ENCODE measurements around the gene LGALSL. TPM values are rescaled to one million over a fixed set of nuclear protein-coding genes. Genes with fewer than 3 reads are reported as not detected.
A peak's percentile ranks its signal among the peaks of the same experiment; 100 is the strongest.

The LGALSL gene
- total RNA-seq, 1 experiment from 2014 or later = 7.4 TPM

DNA sequence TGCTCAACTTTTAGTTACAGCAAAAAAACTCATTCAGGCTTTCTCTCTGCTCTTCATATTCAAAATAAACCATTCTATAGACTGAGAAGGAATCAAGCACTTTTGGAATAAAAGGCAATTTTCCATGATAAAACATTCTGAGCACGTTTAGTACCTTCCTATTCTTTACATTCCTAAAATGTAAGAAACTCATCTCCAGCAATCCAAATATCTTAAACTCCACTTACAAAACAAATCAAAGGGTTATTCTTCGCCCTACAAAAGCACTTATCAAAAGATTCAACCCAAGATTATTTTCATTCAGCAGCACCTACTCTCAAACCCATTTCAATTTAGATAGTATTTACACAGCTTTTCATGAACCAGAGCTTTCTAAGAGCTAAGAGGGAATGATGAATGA, 2.9 kb upstream of the LGALSL start:
- no peaks in the 10 kb centered on the region for H3K9me3 ChIP-seq (ENCODE audit: low read depth, low read length, poor library complexity, severe bottlenecking)
- H3K36me3 ChIP-seq (ENCODE audit: insufficient read depth, low read length, poor library complexity, severe bottlenecking) = no peaks in the 10 kb centered on the region
- no TSS peak for BruUV-seq (replicated peaks)
- ChIA-PET CTCF (no interaction called here), POLR2A (ENCODE audit: low non-redundant PET) (no interaction called here)
- intact Hi-C loops (cut with micrococcal nuclease; ENCODE audit: unreplicated experiment) = no loop called here
- no peaks in the 10 kb centered on the region for H3K27me3 ChIP-seq (replicated peaks; ENCODE audit: insufficient read depth, low read depth, low read length, poor library complexity)
- peaks cover 12% of the 10 kb centered on the region for H3K4me1 ChIP-seq (ENCODE audit: insufficient read depth, low read length, poor library complexity, severe bottlenecking)
- DNase-seq (ENCODE audit: low spot score) = no peak
- TF ChIP-seq, protein P1, sequence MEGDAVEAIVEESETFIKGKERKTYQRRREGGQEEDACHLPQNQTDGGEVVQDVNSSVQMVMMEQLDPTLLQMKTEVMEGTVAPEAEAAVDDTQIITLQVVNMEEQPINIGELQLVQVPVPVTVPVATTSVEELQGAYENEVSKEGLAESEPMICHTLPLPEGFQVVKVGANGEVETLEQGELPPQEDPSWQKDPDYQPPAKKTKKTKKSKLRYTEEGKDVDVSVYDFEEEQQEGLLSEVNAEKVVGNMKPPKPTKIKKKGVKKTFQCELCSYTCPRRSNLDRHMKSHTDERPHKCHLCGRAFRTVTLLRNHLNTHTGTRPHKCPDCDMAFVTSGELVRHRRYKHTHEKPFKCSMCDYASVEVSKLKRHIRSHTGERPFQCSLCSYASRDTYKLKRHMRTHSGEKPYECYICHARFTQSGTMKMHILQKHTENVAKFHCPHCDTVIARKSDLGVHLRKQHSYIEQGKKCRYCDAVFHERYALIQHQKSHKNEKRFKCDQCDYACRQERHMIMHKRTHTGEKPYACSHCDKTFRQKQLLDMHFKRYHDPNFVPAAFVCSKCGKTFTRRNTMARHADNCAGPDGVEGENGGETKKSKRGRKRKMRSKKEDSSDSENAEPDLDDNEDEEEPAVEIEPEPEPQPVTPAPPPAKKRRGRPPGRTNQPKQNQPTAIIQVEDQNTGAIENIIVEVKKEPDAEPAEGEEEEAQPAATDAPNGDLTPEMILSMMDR (conservative IDR thresholded peaks at IDR 0.05; ENCODE audit: low read depth, low read length) = no peak
- no peak for TF ChIP-seq EZH2 (IDR thresholded peaks at IDR 0.05; ENCODE audit: borderline replicate concordance, low read depth, low read length, poor library complexity, severe bottlenecking)
- H3K4me3 ChIP-seq (ENCODE audit: low read depth, low read length, poor library complexity, severe bottlenecking) = no peak overlapping the region
- H3K27ac ChIP-seq (ENCODE audit: low read depth, low read length, poor library complexity, severe bottlenecking) = no peak overlapping the region

- H3K4me3 ChIP-seq (ENCODE audit: low read depth, low read length, poor library complexity, severe bottlenecking) = peak overlapping the region; percentile 76
- DNase-seq (ENCODE audit: low spot score) = peak; percentile 65
- intact Hi-C loops (cut with micrococcal nuclease; ENCODE audit: unreplicated experiment) = no loop called here
- ChIA-PET CTCF (interaction anchor here (0.7 kb wide), 1 partner anchor 124 kb away, joined by 5 read pairs; no protein-coding TSS in a partner anchor), POLR2A (ENCODE audit: low non-redundant PET) (interaction anchor here (0.6 kb wide), 1 partner anchor 1620 kb away, joined by 7 read pairs; no protein-coding TSS in a partner anchor)
- TF ChIP-seq, protein P1 (conservative IDR thresholded peaks at IDR 0.05; ENCODE audit: low read depth, low read length) = no peak
- no peak for TF ChIP-seq EZH2 (IDR thresholded peaks at IDR 0.05; ENCODE audit: borderline replicate concordance, low read depth, low read length, poor library complexity, severe bottlenecking)
- H3K36me3 ChIP-seq (ENCODE audit: insufficient read depth, low read length, poor library complexity, severe bottlenecking) = no peaks in the 10 kb centered on the region
- no peaks in the 10 kb centered on the region for H3K27me3 ChIP-seq (replicated peaks; ENCODE audit: insufficient read depth, low read depth, low read length, poor library complexity)
- no peaks in the 10 kb centered on the region for H3K9me3 ChIP-seq (ENCODE audit: low read depth, low read length, poor library complexity, severe bottlenecking)
- peak overlapping the region; percentile 67 for H3K27ac ChIP-seq (ENCODE audit: low read depth, low read length, poor library complexity, severe bottlenecking)
- BruUV-seq (replicated peaks) = no TSS peak
- H3K4me1 ChIP-seq (ENCODE audit: insufficient read depth, low read length, poor library complexity, severe bottlenecking) = peaks cover 12% of the 10 kb centered on the region
These were observed 697 bp downstream of the LGALSL start for GRCh38 chr2:64454386-64455332.

DNA sequence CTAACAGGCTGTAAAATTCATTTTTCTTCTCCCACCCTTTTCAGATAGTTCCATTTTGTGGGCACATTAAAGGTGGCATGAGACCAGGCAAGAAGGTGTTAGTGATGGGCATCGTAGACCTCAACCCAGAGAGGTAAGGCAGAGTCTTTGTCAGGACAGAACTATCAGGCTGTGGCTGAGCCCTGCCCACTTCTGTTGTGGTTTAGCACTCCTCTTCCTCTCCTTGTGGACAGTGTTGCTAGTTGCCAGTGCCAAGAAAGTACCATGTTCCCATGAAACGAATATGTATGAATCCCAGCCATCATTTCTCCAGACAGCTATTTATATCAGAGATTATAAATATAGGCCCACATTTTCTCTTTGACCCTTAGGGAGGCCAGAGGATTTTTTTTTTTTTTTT, 1.6 kb downstream of the LGALSL start:
- peaks cover 13% of the 10 kb centered on the region for H3K4me1 ChIP-seq (ENCODE audit: insufficient read depth, low read length, poor library complexity, severe bottlenecking)
- CTCF ChIA-PET = interaction anchor here (0.7 kb wide), 1 partner anchor 11 kb away, joined by 4 read pairs; no protein-coding TSS in a partner anchor
- POLR2A ChIA-PET (ENCODE audit: low non-redundant PET) = no interaction called here
- H3K9me3 ChIP-seq (ENCODE audit: low read depth, low read length, poor library complexity, severe bottlenecking) = no peaks in the 10 kb centered on the region
- TF ChIP-seq, protein P1 (conservative IDR thresholded peaks at IDR 0.05; ENCODE audit: low read depth, low read length) = no peak
- TF ChIP-seq EZH2 (IDR thresholded peaks at IDR 0.05; ENCODE audit: borderline replicate concordance, low read depth, low read length, poor library complexity, severe bottlenecking) = no peak
- no peaks in the 10 kb centered on the region for H3K36me3 ChIP-seq (ENCODE audit: insufficient read depth, low read length, poor library complexity, severe bottlenecking)
- intact Hi-C loops (cut with micrococcal nuclease; ENCODE audit: unreplicated experiment) = no loop called here
- H3K27me3 ChIP-seq (replicated peaks; ENCODE audit: insufficient read depth, low read depth, low read length, poor library complexity) = no peaks in the 10 kb centered on the region
- no peak overlapping the region for H3K27ac ChIP-seq (ENCODE audit: low read depth, low read length, poor library complexity, severe bottlenecking)
- DNase-seq (ENCODE audit: low spot score) = no peak
- no peak overlapping the region for H3K4me3 ChIP-seq (ENCODE audit: low read depth, low read length, poor library complexity, severe bottlenecking)
- BruUV-seq (replicated peaks) = no TSS peak
